ENCODE measurements around the gene GPR89B.
"Not testable (repeated sequence)": the region's sequence is repeated elsewhere in the genome, so short reads cannot be mapped to it uniquely, and the experiment has no call there.

DNA sequence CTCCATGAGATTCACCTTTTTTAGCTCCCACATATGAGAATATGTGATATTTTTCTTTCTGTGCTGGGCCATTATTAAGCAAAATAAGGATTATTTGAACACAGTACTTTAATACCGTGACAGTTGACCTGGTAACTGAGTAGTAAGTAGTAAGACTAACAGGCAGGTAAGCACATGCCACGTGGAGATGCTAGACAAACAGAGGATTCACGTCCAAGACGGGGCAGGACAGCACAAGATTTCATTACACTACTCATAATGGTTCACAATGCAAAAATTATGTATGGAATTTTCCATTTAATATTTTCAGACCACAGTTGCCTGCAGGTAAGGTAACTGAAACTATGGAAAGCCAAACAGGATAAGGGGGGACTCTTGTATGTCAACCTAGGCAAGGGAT lies 79.5 kb downstream of the GPR89B start:
- TF ChIP-seq EZH2 (IDR thresholded peaks at IDR 0.05; ENCODE audit: low read length, missing control alignments): not testable (repeated sequence)
- TF ChIP-seq, protein P1, sequence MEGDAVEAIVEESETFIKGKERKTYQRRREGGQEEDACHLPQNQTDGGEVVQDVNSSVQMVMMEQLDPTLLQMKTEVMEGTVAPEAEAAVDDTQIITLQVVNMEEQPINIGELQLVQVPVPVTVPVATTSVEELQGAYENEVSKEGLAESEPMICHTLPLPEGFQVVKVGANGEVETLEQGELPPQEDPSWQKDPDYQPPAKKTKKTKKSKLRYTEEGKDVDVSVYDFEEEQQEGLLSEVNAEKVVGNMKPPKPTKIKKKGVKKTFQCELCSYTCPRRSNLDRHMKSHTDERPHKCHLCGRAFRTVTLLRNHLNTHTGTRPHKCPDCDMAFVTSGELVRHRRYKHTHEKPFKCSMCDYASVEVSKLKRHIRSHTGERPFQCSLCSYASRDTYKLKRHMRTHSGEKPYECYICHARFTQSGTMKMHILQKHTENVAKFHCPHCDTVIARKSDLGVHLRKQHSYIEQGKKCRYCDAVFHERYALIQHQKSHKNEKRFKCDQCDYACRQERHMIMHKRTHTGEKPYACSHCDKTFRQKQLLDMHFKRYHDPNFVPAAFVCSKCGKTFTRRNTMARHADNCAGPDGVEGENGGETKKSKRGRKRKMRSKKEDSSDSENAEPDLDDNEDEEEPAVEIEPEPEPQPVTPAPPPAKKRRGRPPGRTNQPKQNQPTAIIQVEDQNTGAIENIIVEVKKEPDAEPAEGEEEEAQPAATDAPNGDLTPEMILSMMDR (conservative IDR thresholded peaks at IDR 0.05 in 1 of 2, IDR thresholded peaks at IDR 0.05 in 1 of 2; ENCODE audit: low read depth in 1 of 2, low read length in 2 of 2): not testable (repeated sequence)
